ENCODE results near the gene BCAR3. TPM values are rescaled to one million over a fixed set of nuclear protein-coding genes. Genes with fewer than 3 reads are reported as not detected.

The BCAR3 gene
- total and polyA plus RNA-seq, 2 donors from 2014 or later, result 25.4 to 28.4 TPM

DNA sequence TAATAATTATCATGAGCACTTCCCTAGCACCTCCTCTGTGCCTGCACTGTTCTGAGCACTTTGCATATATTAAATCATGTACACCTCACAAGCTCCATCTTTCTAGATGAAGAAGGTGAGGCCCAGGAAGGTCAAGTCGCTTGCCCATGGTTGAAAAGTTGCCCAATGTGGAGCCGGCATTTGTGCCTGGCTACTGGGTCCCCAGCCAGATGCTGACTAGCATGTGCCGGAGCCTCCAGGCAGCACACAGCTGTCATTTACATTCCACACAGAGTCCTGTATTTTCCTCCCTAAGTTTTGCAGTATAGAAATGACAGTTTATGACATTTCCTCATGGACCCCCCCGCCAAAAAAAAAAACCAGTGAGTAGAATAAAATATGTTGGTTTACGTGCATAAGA is 94.3 kb downstream of the BCAR3 start:
- H3K9ac ChIP-seq (ENCODE audit: low read length in 3 of 3), result no peak overlapping the region
- TF ChIP-seq, protein P1, sequence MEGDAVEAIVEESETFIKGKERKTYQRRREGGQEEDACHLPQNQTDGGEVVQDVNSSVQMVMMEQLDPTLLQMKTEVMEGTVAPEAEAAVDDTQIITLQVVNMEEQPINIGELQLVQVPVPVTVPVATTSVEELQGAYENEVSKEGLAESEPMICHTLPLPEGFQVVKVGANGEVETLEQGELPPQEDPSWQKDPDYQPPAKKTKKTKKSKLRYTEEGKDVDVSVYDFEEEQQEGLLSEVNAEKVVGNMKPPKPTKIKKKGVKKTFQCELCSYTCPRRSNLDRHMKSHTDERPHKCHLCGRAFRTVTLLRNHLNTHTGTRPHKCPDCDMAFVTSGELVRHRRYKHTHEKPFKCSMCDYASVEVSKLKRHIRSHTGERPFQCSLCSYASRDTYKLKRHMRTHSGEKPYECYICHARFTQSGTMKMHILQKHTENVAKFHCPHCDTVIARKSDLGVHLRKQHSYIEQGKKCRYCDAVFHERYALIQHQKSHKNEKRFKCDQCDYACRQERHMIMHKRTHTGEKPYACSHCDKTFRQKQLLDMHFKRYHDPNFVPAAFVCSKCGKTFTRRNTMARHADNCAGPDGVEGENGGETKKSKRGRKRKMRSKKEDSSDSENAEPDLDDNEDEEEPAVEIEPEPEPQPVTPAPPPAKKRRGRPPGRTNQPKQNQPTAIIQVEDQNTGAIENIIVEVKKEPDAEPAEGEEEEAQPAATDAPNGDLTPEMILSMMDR (IDR thresholded peaks at IDR 0.05; ENCODE audit: borderline replicate concordance, extremely low read depth, insufficient read depth), result no peak
- H3K27me3 ChIP-seq (ENCODE audit: control insufficient read depth, insufficient read depth, low read length), result no peaks in the 10 kb centered on the region
- H3K4me3 ChIP-seq (ENCODE audit: low read length in 3 of 3), result no peak overlapping the region
- FAIRE-seq (no peak), DNase-seq (no peak)
- H3K4me1 ChIP-seq (ENCODE audit: control insufficient read depth in 2 of 3, insufficient read depth in 2 of 3, low read depth in 1 of 3, low read length in 3 of 3), result peaks cover 9 to 44% (median 28%) of the 10 kb centered on the region in 3 donors
- peak overlapping the region in 1 of 2 donors; percentile 2 for H3K27ac ChIP-seq (ENCODE audit: low read depth in 2 of 2, low read length in 2 of 2)
- peaks cover 0 to 23% (median 6%) of the 10 kb centered on the region in 3 donors for H3K36me3 ChIP-seq (ENCODE audit: control insufficient read depth in 2 of 3, insufficient read depth in 3 of 3, low read length in 3 of 3)
- intact Hi-C loops (cut with DNase I), result no loop called here
- H3K9me3 ChIP-seq (ENCODE audit: control insufficient read depth in 2 of 3, insufficient read depth in 1 of 3, low read length in 3 of 3), result no peaks in the 10 kb centered on the region

DNA sequence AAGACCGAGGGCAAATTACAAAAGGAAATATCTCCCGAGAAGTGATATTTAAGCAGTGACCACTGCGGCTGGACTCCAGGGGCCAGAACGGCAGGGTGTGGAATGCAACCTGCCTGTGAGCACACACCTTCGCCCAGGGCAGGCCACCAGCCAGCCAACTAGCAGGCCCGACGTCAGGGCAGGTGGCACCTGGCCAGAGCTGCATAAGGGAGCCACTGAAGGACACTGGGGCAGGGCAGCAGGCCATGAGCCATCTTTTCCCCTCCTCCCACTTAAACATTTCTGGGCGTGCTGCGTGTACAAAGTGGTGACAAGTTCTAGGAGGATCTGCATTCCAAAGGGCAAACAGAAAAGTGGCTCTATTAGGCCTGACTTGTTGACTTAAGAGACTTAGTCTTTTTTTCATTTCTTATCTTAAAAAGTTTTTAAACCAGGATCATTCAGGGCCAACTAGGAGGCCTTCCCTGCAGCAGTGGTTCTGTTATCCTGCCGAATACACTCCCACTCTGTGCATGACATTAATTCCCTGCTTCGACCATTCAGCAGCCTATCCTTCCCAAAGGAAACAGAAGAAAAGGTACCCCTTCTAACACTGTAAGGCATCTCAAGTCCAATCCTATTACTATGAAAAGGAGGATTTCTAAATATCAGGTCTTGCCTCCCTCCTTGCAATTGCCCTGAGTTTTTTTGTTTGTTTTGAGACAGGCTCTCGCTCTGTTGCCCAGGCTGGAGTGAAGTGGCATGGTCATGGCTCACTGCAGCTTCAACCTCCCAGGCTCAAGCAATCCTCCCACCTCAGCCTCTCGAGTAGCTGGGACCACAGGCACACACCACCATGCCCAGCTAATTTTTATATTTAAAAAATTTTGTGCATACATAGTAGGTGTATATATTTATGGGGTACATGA is 96.3 kb downstream of the BCAR3 start:
- peak overlapping the region; percentile 92 to 93 for H3K27ac ChIP-seq (ENCODE audit: low read depth in 2 of 2, low read length in 2 of 2)
- DNase-seq (peak in 4 of 5 donors; percentile 34 to 97 (median 47)), FAIRE-seq (peak; percentile 37)
- TF ChIP-seq, protein P1 (IDR thresholded peaks at IDR 0.05; ENCODE audit: borderline replicate concordance, extremely low read depth, insufficient read depth), result no peak
- no peaks in the 10 kb centered on the region for H3K9me3 ChIP-seq (ENCODE audit: control insufficient read depth in 2 of 3, insufficient read depth in 1 of 3, low read length in 3 of 3)
- peak overlapping the region in 1 of 3 donors; percentile 66 for H3K9ac ChIP-seq (ENCODE audit: low read length in 3 of 3)
- peak overlapping the region in 2 of 3 donors; percentile 60 to 63 for H3K4me3 ChIP-seq (ENCODE audit: low read length in 3 of 3)
- intact Hi-C loops (cut with DNase I), result no loop called here
- peaks cover 0 to 27% (median 5%) of the 10 kb centered on the region in 3 donors for H3K36me3 ChIP-seq (ENCODE audit: control insufficient read depth in 2 of 3, insufficient read depth in 3 of 3, low read length in 3 of 3)
- peaks cover 6 to 36% (median 22%) of the 10 kb centered on the region in 3 donors for H3K4me1 ChIP-seq (ENCODE audit: control insufficient read depth in 2 of 3, insufficient read depth in 2 of 3, low read depth in 1 of 3, low read length in 3 of 3)
- no peaks in the 10 kb centered on the region for H3K27me3 ChIP-seq (ENCODE audit: control insufficient read depth, insufficient read depth, low read length)

DNA sequence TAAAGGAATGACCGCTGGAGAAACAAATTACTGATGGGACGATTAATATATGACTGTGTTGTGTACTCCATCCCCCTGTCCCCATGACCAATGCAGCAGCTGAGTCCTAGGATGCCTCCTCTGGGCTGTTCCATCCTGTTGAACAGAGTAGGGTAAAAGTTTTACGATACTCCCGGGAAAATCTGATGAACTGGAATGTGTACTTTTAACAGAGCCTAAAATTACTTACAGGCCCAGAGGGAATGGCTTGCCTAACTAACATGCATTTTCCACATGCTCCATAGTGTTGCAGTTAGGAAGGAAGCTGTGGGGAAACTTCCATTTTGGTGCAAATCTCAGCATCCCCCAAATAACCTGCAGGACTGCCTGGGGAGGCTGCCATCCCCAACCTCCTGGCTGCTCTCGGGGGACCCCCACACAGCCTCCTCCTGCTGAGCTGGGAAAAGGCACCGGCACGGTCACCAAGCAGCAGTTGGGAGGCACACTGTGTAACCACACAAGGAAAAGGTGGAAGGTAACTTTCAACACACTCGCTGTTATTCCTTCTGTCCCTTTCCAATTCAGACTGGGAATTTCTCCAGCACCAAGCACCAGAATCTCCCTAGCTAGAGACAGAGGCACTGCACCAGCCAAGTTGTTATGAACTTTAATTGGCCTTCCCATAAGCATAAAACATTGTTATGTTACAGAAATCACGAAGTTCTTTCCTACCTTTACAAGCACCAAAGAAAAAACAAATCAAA is 97.2 kb downstream of the BCAR3 start:
- TF ChIP-seq, protein P1 (IDR thresholded peaks at IDR 0.05; ENCODE audit: borderline replicate concordance, extremely low read depth, insufficient read depth), result no peak
- Histone ChIP-seq H3K9me3 (ENCODE audit: control insufficient read depth in 2 of 3, insufficient read depth in 1 of 3, low read length in 3 of 3) (no peaks in the 10 kb centered on the region), H3K4me1 (ENCODE audit: control insufficient read depth in 2 of 3, insufficient read depth in 2 of 3, low read depth in 1 of 3, low read length in 3 of 3) (peaks cover 6 to 43% (median 30%) of the 10 kb centered on the region in 3 donors), H3K9ac (ENCODE audit: low read length in 3 of 3) (peak overlapping the region; percentile 3 to 66 (median 18)), H3K27me3 (ENCODE audit: control insufficient read depth, insufficient read depth, low read length) (no peaks in the 10 kb centered on the region), H3K36me3 (ENCODE audit: control insufficient read depth in 2 of 3, insufficient read depth in 3 of 3, low read length in 3 of 3) (peaks cover 0 to 27% (median 4%) of the 10 kb centered on the region in 3 donors), H3K4me3 (ENCODE audit: low read length in 3 of 3) (peak overlapping the region in 2 of 3 donors; percentile 60 to 63), H3K27ac (ENCODE audit: low read depth in 2 of 2, low read length in 2 of 2) (peak overlapping the region; percentile 92 to 93)
- DNase-seq, result peak in 3 of 5 donors; percentile 23 to 82 (median 51)
- intact Hi-C loops (cut with DNase I), result no loop called here
- no peak for FAIRE-seq

Measured in kidney (tissue), 14 donors.